ENCODE results near the gene TMEM141.

DNA sequence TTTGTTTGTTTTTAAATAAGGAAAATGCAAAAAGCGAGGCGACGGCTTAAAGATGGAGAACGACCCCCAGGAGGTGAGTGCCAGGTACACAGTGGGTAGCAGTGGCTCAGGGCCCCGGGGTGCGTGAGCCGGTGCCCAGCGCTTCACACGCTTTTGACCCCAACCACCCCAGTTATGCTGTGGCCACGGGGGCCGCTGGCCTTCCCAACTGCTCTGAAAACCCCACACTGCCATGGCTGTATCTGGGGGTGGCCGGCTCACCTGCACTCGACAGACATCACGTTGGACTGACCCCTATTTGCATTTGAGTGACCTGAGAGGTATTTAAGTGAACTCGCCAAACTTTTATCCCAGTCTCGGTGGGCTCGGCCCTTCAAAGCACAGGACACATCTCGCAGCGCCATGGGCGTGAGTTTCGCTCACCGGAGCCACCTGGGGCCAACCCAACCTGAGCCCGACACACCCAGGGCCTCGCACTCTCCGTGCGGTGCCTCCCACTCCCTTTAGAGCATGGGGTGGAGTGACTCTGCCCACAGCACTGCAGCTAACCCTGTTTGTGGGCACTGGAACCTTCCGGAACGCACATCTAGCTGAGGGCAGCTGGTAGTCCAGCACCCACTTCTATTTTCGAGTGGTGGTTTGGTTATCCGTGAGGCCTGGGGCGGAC lies 37.5 kb downstream of the TMEM141 start:
- TF ChIP-seq, protein P1, sequence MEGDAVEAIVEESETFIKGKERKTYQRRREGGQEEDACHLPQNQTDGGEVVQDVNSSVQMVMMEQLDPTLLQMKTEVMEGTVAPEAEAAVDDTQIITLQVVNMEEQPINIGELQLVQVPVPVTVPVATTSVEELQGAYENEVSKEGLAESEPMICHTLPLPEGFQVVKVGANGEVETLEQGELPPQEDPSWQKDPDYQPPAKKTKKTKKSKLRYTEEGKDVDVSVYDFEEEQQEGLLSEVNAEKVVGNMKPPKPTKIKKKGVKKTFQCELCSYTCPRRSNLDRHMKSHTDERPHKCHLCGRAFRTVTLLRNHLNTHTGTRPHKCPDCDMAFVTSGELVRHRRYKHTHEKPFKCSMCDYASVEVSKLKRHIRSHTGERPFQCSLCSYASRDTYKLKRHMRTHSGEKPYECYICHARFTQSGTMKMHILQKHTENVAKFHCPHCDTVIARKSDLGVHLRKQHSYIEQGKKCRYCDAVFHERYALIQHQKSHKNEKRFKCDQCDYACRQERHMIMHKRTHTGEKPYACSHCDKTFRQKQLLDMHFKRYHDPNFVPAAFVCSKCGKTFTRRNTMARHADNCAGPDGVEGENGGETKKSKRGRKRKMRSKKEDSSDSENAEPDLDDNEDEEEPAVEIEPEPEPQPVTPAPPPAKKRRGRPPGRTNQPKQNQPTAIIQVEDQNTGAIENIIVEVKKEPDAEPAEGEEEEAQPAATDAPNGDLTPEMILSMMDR (IDR thresholded peaks at IDR 0.05), result no peak
- no peak for TF ChIP-seq ZFX (IDR thresholded peaks at IDR 0.05; ENCODE audit: borderline replicate concordance)
